ENCODE data around the gene KLK1. TPM values are rescaled to one million over a fixed set of nuclear protein-coding genes. Genes with fewer than 3 reads are reported as not detected.

KLK1 gene
- polyA plus RNA-seq, 1 experiment: 0.15 TPM

DNA sequence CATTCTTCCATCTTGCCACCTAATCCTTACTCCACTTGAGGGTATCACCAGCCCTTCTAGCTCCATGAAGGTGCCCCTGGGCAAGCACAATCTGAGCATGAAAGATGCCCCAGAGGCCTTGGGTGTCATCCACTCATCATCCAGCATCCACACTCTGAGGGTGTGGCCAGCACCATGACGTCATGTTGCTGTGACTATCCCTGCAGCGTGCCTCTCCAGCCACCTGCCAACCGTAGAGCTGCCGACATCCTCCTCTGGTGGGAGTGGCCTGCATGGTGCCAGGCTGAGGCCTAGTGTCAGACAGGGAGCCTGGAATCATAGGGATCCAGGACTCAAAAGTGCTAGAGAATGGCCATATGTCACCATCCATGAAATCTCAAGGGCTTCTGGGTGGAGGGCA lies 28.0 kb upstream of the KLK1 start:
- DNase-seq (ENCODE audit: low read depth): no peak
- POLR2A ChIA-PET: no interaction called here
- H3K4me3 ChIP-seq (ENCODE audit: low read depth, low read length): no peak overlapping the region
- TF ChIP-seq CTCF (IDR thresholded peaks at IDR 0.05; ENCODE audit: insufficient read depth, low read depth, low read length): no peak
- no peaks in the 10 kb centered on the region for H3K36me3 ChIP-seq (ENCODE audit: control insufficient read depth, insufficient read depth, low read length)
- CTCF ChIA-PET: no interaction called here
- no peaks in the 10 kb centered on the region for H3K27me3 ChIP-seq (ENCODE audit: control insufficient read depth, insufficient read depth, low read length)

- POLR2A ChIA-PET: no interaction called here
- Histone ChIP-seq H3K4me3 (ENCODE audit: low read depth, low read length) (no peak overlapping the region), H3K36me3 (ENCODE audit: control insufficient read depth, insufficient read depth, low read length) (no peaks in the 10 kb centered on the region), H3K27me3 (ENCODE audit: control insufficient read depth, insufficient read depth, low read length) (no peaks in the 10 kb centered on the region)
- no peak for TF ChIP-seq CTCF (IDR thresholded peaks at IDR 0.05; ENCODE audit: insufficient read depth, low read depth, low read length)
- no peak for DNase-seq (ENCODE audit: low read depth)
- CTCF ChIA-PET: no interaction called here
Measured at GRCh38 chr19:50850738-50851137, 27.2 kb upstream of the KLK1 start.

GRCh38 chr19:50844296-50844935 lies 20.8 kb upstream of the KLK1 start:
- DNase-seq (ENCODE audit: low read depth): no peak
- H3K36me3 ChIP-seq (ENCODE audit: control insufficient read depth, insufficient read depth, low read length): no peaks in the 10 kb centered on the region
- POLR2A ChIA-PET: no interaction called here
- H3K4me3 ChIP-seq (ENCODE audit: low read depth, low read length): no peak overlapping the region
- TF ChIP-seq CTCF (IDR thresholded peaks at IDR 0.05; ENCODE audit: insufficient read depth, low read depth, low read length): no peak
- CTCF ChIA-PET: interaction anchor here (0.9 kb wide), 1 partner anchor 9 kb away, joined by 5 read pairs; no protein-coding TSS in a partner anchor
- H3K27me3 ChIP-seq (ENCODE audit: control insufficient read depth, insufficient read depth, low read length): no peaks in the 10 kb centered on the region

- Histone ChIP-seq H3K36me3 (ENCODE audit: control insufficient read depth, insufficient read depth, low read length) (no peaks in the 10 kb centered on the region), H3K4me3 (ENCODE audit: low read depth, low read length) (no peak overlapping the region), H3K27me3 (ENCODE audit: control insufficient read depth, insufficient read depth, low read length) (no peaks in the 10 kb centered on the region)
- no peak for DNase-seq (ENCODE audit: low read depth)
- POLR2A ChIA-PET: no interaction called here
- no peak for TF ChIP-seq CTCF (IDR thresholded peaks at IDR 0.05; ENCODE audit: insufficient read depth, low read depth, low read length)
- CTCF ChIA-PET: interaction anchor here (0.9 kb wide), 1 partner anchor 9 kb away, joined by 5 read pairs; no protein-coding TSS in a partner anchor
Measured at GRCh38 chr19:50843701-50844221, 20.2 kb upstream of the KLK1 start.

GRCh38 chr19:50843205-50843604 lies 19.6 kb upstream of the KLK1 start:
- CTCF ChIA-PET: no interaction called here
- DNase-seq (ENCODE audit: low read depth): no peak
- no peak overlapping the region for H3K4me3 ChIP-seq (ENCODE audit: low read depth, low read length)
- no peaks in the 10 kb centered on the region for H3K36me3 ChIP-seq (ENCODE audit: control insufficient read depth, insufficient read depth, low read length)
- no peaks in the 10 kb centered on the region for H3K27me3 ChIP-seq (ENCODE audit: control insufficient read depth, insufficient read depth, low read length)
- POLR2A ChIA-PET: no interaction called here
- TF ChIP-seq CTCF (IDR thresholded peaks at IDR 0.05; ENCODE audit: insufficient read depth, low read depth, low read length): no peak
